DMS153 treated with DMSO at 0.1 percent for 48 hours (cell line): ENCODE data around the gene SIRT7.
"Not testable (repeated sequence)": the region's sequence is repeated elsewhere in the genome, so short reads cannot be mapped to it uniquely, and the experiment has no call there.

Source experiments
- DNase-seq: peaks from one replicate; lab custom pipeline; 2025; ENCODE audit not compliant: unreplicated experiment; lab: John Stamatoyannopoulos, UW

The SIRT7 gene

DNA sequence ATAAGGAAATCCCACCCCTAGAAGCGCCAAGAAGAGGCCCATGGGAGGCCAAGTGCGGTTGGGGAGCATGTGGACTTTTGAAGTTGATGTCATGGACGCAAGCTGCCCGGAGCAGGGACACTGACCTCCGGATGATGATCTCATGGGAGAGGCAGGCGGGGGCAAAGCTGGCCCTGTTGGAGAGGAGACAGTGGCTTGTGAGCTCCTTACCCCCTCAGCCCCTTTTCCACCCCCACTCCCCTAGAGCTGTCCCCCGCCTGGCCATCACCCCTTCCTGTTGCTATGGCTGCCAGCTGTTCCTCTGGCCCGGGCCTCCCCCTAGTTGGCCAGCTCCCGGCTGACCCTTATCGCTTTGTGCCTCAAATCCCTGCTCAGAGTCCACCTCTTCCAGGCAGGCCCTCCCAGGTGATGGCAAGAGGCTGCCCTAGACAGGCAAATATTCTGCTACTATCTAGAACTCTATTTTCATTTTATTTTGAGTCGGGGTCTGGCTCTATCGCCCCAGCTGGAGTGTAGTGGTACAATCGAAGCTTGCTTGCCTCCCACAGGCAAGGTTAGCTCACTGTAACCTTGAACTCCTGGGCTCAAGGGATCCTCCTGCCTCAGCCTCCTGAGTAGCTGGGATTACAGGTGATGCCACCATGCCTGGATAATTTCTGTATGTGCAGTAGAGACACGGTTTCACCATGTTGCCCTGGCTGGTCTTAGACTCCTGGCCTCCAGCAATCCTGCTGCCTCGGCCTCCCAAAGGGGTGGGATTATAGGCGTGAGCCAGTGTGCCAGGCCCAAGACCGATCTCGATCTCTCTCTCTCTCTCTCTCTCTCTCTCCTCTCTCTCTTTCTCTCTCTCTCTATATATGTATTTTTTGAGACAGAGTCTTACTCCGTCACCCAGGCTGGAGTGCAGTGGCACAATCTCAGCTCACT lies 36.4 kb upstream of the SIRT7 start:
- no peak for DNase-seq

DNA sequence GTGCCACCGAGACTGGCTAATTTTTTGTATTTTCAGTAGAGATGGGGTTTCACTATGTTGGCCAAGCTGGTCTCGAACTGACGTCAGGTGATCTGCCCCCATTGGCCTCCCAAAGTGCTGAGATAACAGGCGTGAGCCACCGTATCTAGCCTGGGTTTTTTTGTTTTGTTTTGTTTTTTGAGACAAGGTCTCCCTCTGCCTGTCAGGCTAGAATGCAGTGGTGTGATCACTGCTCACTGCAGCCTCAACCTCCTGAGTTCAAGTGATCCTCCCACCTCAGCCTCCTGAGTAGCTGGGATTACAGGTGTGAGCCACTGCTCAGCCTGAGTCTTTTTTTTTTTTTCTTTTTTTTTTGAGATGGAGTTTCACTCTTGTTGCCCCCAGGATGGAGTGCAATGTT lies 35.5 kb upstream of the SIRT7 start:
- DNase-seq = not testable (repeated sequence)

DNA sequence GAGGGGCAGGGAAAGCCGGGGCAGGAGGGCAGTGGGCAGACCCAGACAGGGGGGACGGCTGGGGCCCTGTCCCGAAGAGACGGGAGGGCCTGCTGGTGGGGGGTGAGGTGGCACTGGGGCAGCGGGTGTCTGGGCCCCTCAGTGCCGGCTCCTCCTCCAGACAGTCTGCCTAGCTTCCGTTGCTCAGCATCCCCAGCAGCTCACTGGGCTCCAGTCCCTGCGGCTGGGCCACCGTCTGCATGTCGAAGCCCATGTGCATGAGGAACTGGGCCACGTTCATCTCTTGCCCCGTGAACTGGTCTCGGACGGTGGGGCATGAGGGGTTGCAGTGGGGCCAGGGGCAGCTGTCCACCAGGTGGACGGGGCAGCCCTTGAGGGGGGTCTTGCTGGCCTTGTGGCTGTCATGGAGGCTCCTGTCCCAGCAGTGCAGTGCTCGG lies 34.8 kb upstream of the SIRT7 start:
- no peak for DNase-seq

DNA sequence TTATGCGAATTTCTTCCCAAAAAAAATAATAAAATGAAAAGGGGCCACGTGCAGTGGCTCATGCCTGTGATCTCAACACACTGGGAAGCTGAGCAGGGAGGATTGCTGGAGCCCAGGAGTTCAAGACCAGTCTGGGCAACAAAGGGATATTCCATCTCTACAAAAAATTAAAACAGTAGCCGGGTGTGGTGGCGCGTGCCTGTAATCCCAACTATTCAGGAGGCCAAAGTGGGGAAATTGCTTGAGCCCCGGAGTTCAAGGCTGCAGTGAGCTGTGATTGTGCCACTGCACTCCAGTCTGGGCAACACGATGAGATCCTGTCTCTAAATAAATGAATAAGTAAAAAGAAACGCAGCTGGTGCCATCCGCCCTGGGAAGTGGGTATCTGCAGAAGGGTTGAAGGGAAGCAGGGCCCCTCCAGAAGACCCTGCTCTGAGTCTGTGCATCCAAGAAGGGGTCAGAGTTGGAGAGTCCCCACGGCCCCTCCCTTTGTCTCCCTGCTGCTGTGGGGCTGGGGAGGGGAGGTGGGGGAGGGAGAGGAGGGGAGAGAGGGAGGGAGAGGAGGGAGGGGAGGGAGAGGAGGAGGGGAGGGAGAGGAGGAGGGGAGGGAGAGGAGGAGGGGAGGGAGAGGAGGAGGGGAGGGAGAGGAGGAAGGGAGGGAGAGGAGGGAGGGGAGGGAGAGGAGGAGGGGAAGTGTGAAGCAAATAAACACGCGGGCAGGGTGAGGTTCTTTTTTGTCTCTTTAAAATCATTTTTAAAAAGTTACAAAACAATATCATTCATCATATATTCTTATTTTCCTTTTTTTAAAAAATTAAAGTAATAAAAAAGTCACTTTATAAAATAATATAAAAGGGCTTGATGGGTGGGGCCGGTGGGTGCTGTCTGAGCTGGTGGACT lies 34.1 kb upstream of the SIRT7 start:
- DNase-seq = no peak

DNA sequence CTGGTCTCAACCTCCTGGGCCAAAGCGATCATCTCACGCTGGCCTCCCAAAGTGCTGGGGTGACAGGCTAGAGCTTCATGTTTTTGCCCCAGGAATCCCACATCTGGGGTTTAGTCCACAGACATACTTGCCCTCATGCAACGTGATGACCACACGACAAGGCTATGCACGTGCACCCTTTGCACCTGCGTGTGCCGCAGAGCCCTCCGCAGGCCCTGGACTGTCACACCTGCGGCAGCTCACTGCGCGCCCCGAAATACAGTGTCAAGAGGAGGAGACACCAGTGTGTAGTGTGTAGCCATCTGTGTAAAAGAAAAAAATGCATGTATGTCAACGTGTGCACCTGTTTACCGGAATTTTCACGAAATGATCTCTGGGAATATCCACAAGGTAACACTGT lies 32.5 kb upstream of the SIRT7 start:
- no peak for DNase-seq

DNA sequence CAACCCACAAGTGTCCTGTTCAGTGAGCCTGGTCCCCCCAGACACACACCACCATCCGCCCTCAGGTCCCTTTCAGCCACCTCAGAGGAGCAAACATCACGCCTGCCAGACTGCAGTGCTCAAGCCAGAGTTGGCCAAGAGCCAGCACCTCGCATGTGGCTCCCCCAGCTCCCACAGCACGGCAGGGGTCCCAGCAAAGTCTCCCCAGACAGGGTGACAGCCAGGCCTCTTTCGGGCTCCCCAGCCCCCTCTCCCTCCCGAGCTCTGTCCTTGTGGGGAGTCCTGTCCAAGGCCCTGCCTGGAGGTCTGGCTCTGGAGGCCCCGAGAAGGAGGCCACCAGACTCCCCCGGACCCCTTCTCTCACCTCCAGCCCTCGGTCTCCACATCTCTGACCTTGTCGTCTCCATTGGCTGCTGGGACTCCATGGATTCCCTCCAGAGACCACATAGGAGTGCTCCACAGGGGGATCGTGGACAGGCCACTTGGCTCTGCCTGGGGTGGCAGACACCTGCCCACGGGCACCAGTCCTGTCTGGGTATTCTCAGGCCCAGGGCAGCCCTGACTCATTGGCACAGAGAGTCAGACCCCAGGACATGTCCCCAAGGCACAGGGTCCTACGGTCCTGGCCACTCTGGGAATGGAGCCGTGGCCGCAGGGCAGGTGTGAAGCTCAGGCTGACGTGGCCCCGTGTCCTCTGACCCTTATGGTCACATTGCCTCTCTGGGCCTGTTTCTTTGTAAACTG lies 30.8 kb upstream of the SIRT7 start:
- no peak for DNase-seq

DNA sequence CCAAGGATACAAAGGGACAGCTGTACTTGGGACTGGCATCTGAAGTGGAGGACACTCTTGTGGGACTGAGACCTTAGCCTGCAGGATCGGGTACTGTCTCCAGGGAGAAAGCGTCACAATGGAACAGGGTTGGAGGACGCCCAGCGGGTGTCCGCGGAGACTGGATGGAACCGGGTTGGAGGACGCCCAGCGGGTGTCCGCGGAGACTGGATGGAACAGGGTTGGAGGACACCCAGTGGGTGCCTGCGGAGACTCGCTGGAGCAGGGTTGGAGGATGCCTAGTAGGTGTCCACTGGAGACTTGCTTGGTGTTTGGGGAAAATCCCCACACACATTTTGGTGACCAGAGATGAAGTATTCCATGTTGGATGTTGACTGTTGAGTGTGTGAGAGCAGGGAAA lies 29.2 kb upstream of the SIRT7 start, which contains the start of gene MYADML2:
Gene MYADML2 (minus strand): TSS at position 45 of the 400 bp plus-strand sequence. CDS start 5,492 bp downstream, outside the sequence.
- no peak for DNase-seq

DNA sequence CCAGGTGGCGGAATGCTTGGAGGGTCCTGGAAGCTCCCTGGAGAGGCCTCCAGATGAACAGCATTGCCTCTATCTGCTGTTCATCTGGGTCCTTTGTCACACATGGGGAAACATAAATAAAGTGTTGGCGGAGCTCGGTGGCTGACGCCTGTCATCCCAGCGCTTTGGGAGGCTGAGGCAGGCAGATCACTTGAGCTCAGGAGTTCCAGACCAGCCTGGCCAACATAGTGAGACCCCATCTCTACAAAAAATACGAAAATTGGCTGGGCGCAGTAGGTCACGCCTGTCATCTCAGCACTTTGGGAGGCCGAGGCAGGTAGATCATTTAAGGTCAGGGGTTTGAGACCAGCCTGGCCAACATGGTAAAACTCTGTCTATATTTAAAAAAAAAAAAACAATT lies 26.9 kb upstream of the SIRT7 start:
- no peak for DNase-seq

DNA sequence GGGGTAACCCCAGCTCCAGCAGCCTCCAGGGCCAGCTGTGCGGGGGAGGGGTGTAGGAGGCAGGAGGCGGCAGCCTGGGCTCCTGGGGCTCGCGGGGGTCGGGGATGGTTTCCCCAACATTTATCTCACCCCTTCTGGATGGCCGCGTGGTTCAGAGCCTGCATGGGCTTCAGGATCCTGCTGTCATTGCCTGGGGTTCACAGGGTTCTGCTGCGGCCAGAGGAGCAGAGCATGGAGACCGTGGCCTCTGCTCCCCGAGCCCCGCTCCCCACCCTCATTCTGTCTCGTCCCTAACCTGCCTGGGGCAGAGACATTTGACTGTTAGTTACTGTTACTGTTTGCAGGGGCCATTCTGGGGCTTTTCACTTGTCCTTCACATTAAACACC lies 24.2 kb upstream of the SIRT7 start:
- no peak for DNase-seq

DNA sequence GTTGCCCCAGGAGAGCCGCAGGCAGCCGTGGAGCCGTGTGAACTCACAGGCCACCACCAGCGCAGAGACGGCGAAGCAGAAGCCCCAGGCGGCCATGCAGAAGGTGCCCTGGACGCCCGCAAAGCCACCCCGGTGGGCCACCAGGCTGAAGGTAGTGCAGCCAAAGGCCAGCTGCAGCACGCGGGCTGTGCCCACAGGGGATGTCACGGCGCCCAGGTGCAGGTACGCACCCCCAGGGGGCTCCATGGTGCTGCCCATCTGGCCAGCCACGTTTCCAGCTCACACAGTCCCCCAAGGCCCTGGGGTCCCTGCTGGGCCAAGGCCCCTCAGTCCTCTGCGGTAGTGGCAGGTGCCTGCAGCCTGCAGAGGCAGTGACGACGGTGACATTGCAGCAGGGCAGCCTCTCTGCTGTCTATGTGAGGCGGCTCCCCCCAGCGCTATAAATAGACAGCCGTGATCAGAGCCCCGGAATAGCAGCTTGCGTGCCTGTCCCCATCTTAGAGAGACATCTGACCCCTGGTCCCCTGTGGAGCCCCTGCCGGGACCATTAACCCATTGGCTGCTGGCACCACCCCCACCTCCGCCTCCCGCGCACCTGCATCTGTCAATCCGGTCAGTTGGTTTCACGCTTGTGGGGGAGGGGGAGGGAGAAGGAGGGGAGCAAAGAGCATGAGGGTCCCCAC lies 23.6 kb upstream of the SIRT7 start:
- no peak for DNase-seq

DNA sequence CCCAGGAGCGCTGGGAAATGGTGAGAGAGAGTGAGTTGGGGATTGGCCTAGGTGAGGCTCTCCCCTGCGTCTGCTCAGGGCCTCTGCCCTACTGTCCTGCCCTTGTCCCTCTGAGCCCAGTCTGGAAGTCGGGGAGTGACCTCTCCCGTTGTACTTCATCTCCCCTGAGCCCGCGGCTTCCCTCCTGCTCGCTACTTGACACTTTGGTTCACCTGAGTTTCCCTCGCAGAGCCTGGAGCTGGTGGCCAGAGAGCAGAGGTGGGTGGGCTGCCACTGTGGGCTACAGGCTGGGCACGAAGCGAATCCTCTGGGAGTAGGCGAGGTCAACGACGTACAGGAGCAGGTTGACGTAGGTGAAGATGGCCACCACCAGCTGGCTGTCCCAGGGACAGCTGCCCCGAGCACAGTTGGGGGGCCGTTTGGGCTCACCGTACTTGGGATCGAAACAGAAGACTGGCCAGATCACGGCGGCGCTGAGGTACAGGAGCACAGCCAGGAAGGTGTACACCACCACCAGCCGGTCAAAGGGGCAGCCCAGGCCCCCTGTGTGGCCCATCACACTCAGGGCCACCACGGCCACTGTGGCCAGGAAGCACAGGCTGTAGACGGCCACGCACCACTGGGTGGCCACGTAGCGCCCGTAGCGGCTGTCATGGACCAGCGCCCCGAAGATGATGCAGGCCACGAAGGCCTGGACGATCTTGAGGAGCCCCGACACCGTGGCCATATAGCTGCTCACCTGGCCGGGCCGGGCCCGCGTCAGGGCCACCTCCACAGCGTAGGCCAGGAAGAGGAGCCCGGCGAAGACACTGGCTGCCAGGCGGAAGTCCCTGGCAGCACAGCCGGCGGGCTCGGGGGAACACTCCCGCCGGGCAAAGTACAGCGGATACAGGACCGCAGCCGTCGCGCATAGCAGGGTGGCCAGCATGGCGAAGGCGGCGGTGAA lies 22.8 kb upstream of the SIRT7 start:
- no peak for DNase-seq

DNA sequence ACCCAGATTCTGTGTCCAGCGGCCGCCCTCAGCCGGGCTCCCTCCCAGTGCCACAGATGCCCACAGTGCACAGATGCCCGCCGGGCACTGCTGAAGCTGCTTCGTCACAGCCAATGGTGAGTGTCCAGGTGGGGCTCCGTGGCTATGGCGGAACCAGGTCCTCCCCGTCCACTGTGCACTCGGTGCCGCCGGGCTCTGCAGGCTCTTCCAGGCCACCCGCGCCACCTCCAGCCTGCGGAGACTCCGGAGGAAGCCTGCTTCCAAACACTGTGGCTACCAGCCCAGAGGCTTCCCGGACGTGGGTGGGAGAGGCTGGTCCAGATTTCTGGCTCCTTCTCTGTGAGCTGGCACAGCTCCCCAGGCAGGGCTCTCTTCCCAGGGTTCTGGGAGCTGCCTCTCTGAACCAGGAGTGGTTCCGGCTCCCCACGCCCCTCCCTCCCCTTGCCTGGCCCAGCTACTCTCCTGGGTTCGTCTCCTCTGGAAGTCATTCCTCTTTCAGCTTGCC lies 22.0 kb upstream of the SIRT7 start:
- DNase-seq = no peak

DNA sequence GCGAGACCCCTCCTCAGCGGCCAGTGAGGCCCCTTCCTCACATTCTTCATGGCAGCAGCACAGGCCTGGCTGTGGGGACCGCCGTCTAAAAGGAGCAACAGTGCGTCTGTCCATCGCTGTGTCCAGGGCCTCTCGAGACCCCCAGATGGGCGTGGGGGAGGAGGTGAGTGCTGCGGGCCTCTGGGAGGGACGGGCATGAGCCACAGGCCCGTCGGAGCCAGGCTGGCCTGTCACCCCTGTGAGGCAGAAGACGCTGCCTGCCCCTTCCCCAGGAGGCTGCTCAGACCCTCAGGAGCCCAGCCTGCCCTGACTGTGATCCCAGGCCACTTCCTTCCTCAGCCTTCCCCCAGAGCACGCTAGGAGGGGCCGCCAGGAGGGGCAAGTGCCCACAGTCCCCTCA lies 21.2 kb upstream of the SIRT7 start:
- no peak for DNase-seq

DNA sequence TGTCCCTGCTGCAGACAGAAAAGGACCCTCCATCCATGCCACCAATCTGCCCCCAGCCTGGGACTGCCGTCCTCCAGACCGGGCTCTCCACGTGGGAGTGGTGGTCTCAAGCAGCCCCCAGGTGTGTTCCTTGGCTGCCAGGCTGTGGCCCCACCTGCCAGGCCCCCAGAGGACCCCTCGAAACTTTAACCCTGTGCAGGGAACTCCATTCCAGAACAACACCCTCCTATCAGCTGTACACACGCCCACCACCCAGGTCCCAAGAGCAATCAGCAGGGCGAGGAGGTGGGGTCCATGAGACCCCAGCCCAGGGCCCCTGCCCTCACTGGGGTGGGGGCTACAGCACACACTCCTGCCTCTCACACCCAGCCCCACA lies 17.7 kb upstream of the SIRT7 start:
- DNase-seq = no peak

DNA sequence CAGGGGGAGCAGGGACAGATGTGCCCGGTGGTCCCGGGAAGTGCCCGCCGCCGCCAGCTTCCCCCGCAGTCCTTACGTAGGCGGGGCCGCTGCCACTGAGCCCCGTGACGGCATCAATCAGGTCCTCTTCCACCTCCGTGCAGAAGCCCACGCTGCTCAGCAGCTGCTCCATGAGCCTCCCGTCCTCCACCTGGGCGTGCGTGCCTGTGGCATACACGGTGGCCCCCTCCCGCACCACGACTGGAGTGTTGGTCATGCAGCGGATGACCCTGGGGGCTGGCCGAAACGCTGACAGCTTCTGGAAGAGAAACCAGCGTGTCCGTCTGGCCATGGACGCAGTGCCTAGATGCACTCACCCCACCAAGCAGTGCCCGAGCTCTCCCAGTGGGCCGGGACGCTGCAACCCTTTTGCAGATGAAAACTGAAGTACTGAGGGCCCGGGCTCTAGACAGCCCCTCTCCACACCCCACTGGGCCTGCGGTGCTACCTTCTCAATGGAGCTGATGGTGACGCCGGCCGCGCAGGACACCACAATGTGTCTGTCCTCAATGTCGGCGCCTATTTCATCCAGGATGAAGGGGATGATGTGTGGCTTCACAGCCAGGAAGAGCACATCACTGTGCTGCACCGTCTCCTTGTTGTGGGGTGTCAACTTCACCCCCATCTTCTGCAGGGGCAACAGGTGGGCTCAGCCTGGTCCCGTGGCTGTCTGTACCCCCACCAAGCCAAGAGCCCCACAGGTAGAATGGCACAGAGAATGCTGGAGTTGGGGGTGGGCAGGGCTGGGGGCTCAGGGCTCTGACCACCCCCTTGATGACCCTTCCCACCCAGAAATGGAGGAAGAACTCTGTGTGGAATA lies 17.1 kb upstream of the SIRT7 start:
- DNase-seq = no peak

DNA sequence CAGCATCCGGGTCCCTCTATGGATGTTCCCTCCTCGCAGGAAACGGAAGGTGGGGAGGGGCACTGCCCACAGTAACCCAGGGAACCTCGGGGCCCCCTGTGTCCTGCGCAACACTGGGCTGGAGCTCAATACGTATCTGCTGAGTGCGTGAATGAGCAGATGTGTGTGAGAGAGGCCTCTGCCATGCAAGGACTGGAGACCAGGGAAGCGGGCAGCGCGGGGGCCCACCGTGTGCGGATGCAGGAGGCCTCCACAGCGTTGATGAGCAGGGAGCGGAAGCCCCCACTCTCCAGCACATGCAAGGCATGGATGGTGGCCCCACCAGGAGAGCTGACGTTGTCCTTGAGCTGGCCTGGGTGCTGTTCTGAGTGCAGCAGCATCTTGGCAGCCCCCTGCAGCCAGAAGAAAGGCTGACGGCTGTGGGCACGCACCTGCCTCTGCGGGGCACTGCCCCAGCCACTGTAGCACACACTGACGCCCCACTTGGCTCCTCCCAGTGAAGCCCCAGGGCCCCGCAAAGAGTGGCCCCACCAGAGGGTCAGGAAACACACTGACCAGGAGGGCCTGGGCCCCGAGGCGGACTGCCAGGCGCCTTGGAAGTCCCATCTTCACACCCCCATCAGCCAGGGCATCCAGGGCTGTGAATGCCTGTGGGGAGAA lies 16.3 kb upstream of the SIRT7 start:
- no peak for DNase-seq

DNA sequence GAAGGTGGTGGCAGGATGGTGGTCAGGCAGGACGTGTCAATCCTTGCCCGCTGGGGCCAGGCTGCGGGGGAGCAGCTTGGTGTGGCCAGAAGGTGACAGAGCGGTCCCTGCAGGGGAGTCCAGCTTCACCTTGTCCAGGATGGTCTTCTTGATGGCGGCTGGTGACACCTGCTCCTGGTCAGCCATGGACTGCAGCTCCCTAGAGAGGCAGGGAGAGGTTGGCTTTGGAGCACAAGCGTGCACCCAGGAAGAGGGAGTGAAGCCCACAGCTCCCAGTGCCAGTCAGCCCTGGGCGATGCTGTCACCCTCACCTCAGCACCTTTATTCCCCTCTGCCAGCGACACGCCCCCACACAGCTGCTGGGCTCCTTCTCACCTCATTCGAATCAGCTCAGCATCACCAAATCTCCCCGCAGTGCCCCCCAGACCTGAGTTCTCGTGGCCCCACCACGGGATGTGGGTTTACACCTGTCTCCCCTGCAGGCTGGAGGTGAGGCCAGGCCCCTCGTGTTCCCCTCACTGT lies 15.3 kb upstream of the SIRT7 start:
- DNase-seq = no peak
